Trophoblast cell (in vitro differentiated cells and primary cell): ENCODE data around the gene MLC1.

Source experiments
- DNase-seq, 2 donors: peaks; one replicate each; pipeline ENCODE4 v3.0.0-alpha.2; 2016
- H2AFZ ChIP-seq: 2 replicates; pipeline ENCODE4 v1.6.1; 2013; ENCODE audit warnings: low read length, moderate library complexity, mild to moderate bottlenecking; ENCODE audit not compliant: insufficient read depth, poor library complexity
- H2AK5ac ChIP-seq: 2 replicates; pipeline ENCODE4 v1.6.1; 2013; ENCODE audit warnings: mild to moderate bottlenecking, low read length
- H2BK120ac ChIP-seq: 2 replicates; pipeline ENCODE4 v1.6.1; 2013; ENCODE audit warnings: low read length, mild to moderate bottlenecking, moderate library complexity; ENCODE audit not compliant: insufficient read depth, poor library complexity
- H2BK12ac ChIP-seq: 2 replicates; pipeline ENCODE4 v1.6.1; 2013; ENCODE audit warnings: mild to moderate bottlenecking, low read length, moderate library complexity
- H2BK5ac ChIP-seq: 2 replicates; pipeline ENCODE4 v1.6.1; 2013; ENCODE audit warnings: low read length, low read depth, moderate library complexity, mild to moderate bottlenecking; ENCODE audit not compliant: poor library complexity
- H3K14ac ChIP-seq: 2 replicates; pipeline ENCODE4 v1.6.1; 2013; ENCODE audit warnings: mild to moderate bottlenecking, low read length
- H3K18ac ChIP-seq: 2 replicates; pipeline ENCODE4 v1.6.1; 2013; ENCODE audit warnings: mild to moderate bottlenecking, low read length
- H3K23ac ChIP-seq: 2 replicates; pipeline ENCODE4 v1.6.1; 2013; ENCODE audit warnings: low read length
- H3K27ac ChIP-seq: 2 replicates; pipeline ENCODE4 v1.5.1; 2013; ENCODE audit warnings: low read depth, mild to moderate bottlenecking, inconsistent platforms, low read length, moderate library complexity
- H3K27me3 ChIP-seq: 2 replicates; pipeline ENCODE4 v1.6.1; 2013; ENCODE audit warnings: inconsistent platforms, mild to moderate bottlenecking, low read length, moderate library complexity; ENCODE audit not compliant: insufficient read depth
- H3K36me3 ChIP-seq, 2 experiments: 1 replicate in 1 of 2; 2 replicates in 1 of 2; pipeline ENCODE4 v1.6.1; 2013; ENCODE audit warnings: low read length in 2 of 2, mild to moderate bottlenecking in 2 of 2, moderate library complexity in 1 of 2; ENCODE audit not compliant: insufficient read depth in 2 of 2, control insufficient read depth in 1 of 2
- H3K4ac ChIP-seq: 2 replicates; pipeline ENCODE4 v1.6.1; 2013; ENCODE audit warnings: low read depth, mild to moderate bottlenecking, low read length, moderate library complexity
- H3K4me1 ChIP-seq, 2 experiments: 1 replicate in 1 of 2; 2 replicates in 1 of 2; pipeline ENCODE4 v1.6.1; 2013; ENCODE audit warnings: low read length in 2 of 2, mild to moderate bottlenecking in 2 of 2, moderate library complexity in 1 of 2; ENCODE audit not compliant: insufficient read depth in 2 of 2, control insufficient read depth in 1 of 2
- H3K4me2 ChIP-seq: 2 replicates; pipeline ENCODE4 v1.6.1; 2013; ENCODE audit warnings: inconsistent platforms, mild to moderate bottlenecking, low read length, moderate library complexity
- H3K4me3 ChIP-seq: 2 replicates; pipeline ENCODE4 v1.5.1; 2013; ENCODE audit warnings: mild to moderate bottlenecking, low read depth, low read length, inconsistent platforms
- H3K79me1 ChIP-seq: one replicate; pipeline ENCODE4 v1.6.1; 2013; ENCODE audit warnings: low read length
- H3K79me2 ChIP-seq: 2 replicates; pipeline ENCODE4 v1.6.1; 2013; ENCODE audit warnings: low read length, mild to moderate bottlenecking; ENCODE audit not compliant: control insufficient read depth, insufficient read depth, poor library complexity
- H3K9ac ChIP-seq: 2 replicates; pipeline ENCODE4 v1.6.1; 2013; ENCODE audit warnings: mild to moderate bottlenecking, low read length
- H3K9me3 ChIP-seq: 2 replicates; pipeline ENCODE4 v1.6.1; 2013; ENCODE audit warnings: low read depth, mild to moderate bottlenecking, control low read depth, inconsistent platforms, low read length; ENCODE audit not compliant: insufficient read depth
- H4K12ac ChIP-seq: 2 replicates; pipeline ENCODE4 v1.6.1; 2013; ENCODE audit warnings: low read depth, mild to moderate bottlenecking, low read length, moderate library complexity
- H4K8ac ChIP-seq: 2 replicates; pipeline ENCODE4 v1.6.1; 2013; ENCODE audit warnings: low read depth, mild to moderate bottlenecking, low read length, moderate library complexity
- H4K91ac ChIP-seq: one replicate; pipeline ENCODE4 v1.6.1; 2013; ENCODE audit warnings: low read depth, mild to moderate bottlenecking, low read length, moderate library complexity
- WGBS: extraction: QIAGEN DNeasy Blood & Tissue Kit; methylation state at CpG from one replicate; pipeline ENCODE4 v1.1.7; 2013; ENCODE audit warnings: missing lambda C conversion rate; ENCODE audit not compliant: insufficient read length, insufficient coverage; ENCODE audit errors: extremely low coverage; 5-methylcytosine and 5-hydroxymethylcytosine counted together

The MLC1 gene

DNA sequence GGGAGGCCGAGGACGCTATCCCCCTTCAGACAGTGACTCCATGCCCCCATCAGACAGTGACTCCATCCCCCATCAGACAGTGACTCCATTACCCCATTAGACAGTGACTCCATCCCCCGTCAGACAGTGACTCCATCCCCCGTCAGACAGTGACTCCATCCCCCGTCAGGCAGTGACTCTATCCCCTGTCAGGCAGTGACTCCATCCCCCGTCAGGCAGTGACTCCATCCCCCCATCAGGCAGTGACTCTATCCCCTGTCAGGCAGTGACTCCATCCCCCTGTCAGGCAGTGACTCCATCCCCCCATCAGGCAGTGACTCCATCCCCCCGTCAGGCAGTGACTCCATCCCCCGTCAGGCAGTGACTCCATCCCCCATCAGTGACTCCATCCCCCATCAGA lies 18.0 kb downstream of the MLC1 start:
- Histone ChIP-seq H4K8ac (no peak overlapping the region), H3K79me2 (no peaks in the 10 kb centered on the region), H3K23ac (no peak overlapping the region), H3K18ac (no peak overlapping the region), H4K91ac (no peak overlapping the region), H3K9me3 (peaks cover 3% of the 10 kb centered on the region), H4K12ac (no peak overlapping the region), H2BK12ac (no peak overlapping the region), H2AK5ac (no peak overlapping the region), H3K27me3 (no peaks in the 10 kb centered on the region), H3K27ac (no peak overlapping the region), H3K79me1 (no peaks in the 10 kb centered on the region), H3K4me2 (no peak overlapping the region), H3K9ac (no peak overlapping the region), H3K4me3 (peak overlapping the region; percentile 15), H2AFZ (no peak overlapping the region), H2BK120ac (no peak overlapping the region), H3K36me3 (no peaks in the 10 kb centered on the region), H3K14ac (no peak overlapping the region), H3K4ac (no peak overlapping the region), H3K4me1 (no peaks in the 10 kb centered on the region), H2BK5ac (no peak overlapping the region)
- no CpG with 5 or more reads among the region's 8 CpGs for WGBS
- DNase-seq = no peak

DNA sequence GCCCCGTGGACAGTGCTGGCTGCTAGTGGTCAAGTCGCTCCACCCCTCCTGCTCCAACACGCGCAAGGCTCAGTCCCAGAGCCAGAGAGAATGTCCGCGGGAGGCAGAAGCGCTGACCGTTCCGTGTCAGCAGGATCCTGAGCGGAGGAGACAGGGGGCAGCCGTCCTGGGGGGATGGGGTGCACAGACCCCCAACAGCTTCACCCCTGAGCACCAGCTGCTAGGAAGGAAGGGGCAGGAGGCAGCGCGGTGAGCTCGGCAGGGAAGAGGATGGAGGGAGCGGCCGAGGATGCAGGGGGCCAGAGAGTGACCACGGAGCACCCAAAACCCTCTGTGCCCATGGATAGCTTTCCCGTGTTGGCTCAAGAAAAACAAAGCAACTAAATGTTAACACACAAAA lies 20.8 kb downstream of the MLC1 start:
- no peak overlapping the region for H4K91ac ChIP-seq
- DNase-seq = no peak
- H3K27ac ChIP-seq = no peak overlapping the region
- H2AFZ ChIP-seq = no peak overlapping the region
- no peak overlapping the region for H3K9ac ChIP-seq
- no peaks in the 10 kb centered on the region for H3K79me1 ChIP-seq
- no peak overlapping the region for H3K4me2 ChIP-seq
- no peak overlapping the region for H4K12ac ChIP-seq
- no peaks in the 10 kb centered on the region for H3K36me3 ChIP-seq
- H4K8ac ChIP-seq = no peak overlapping the region
- no peaks in the 10 kb centered on the region for H3K27me3 ChIP-seq
- H3K4ac ChIP-seq = no peak overlapping the region
- H2AK5ac ChIP-seq = no peak overlapping the region
- H3K79me2 ChIP-seq = no peaks in the 10 kb centered on the region
- H3K4me3 ChIP-seq = no peak overlapping the region
- H3K14ac ChIP-seq = no peak overlapping the region
- no peak overlapping the region for H2BK12ac ChIP-seq
- H3K18ac ChIP-seq = no peak overlapping the region
- no peak overlapping the region for H2BK120ac ChIP-seq
- peaks cover 0 to 5% of the 10 kb centered on the region in 2 experiments for H3K4me1 ChIP-seq
- no peak overlapping the region for H2BK5ac ChIP-seq
- no CpG with 5 or more reads among the region's 18 CpGs for WGBS
- H3K23ac ChIP-seq = no peak overlapping the region
- peaks cover 4% of the 10 kb centered on the region for H3K9me3 ChIP-seq

DNA sequence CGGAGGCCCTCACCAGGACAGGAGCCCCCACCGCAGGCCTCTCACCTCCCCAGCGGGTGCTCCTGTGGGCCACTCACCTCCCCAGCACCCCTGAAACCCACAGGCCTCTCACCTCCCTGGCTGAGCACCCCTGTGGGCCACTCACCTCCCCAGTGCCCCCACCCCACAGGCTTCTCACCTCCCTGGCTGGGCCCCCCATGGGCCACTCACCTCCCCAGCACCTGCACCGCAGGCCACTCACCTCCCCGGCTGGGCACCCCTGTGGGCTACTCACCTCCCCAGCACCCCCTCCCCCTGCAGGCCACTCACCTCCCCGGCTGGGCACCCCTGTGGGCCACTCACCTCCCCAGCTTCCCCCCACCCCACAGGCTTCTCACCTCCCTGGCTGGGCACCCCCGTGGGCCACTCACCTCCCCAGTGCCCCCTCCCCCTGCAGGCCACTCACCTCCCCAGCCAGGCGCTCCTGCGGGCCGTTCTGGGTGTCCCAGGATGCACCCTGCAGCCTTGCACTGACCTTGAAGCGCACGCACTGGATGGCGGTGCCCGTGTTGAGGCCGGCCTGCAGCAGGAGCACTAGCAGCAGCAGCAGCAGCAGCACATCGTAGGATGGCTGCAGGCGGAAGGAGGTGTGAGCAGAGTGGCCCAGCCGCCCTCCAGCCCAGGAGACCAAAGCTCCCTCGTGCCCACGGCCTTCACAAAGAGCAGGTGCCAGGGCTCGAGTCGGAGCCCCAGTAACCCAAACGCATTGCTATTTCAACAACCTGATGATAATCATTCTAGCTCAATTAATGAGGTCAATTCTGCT lies 21.4 kb downstream of the MLC1 start:
- Histone ChIP-seq H4K12ac (no peak overlapping the region), H3K14ac (no peak overlapping the region), H2AK5ac (no peak overlapping the region), H3K36me3 (no peaks in the 10 kb centered on the region), H3K27ac (no peak overlapping the region), H3K18ac (no peak overlapping the region), H4K91ac (no peak overlapping the region), H3K9me3 (peaks cover 4% of the 10 kb centered on the region), H3K27me3 (peaks cover 4% of the 10 kb centered on the region), H2AFZ (no peak overlapping the region), H3K79me2 (no peaks in the 10 kb centered on the region), H4K8ac (no peak overlapping the region), H3K23ac (no peak overlapping the region), H3K4me3 (no peak overlapping the region), H3K79me1 (no peaks in the 10 kb centered on the region), H3K4ac (no peak overlapping the region), H2BK5ac (no peak overlapping the region), H2BK120ac (no peak overlapping the region), H3K4me2 (no peak overlapping the region), H3K4me1 (peaks cover 0 to 7% of the 10 kb centered on the region in 2 experiments), H3K9ac (no peak overlapping the region), H2BK12ac (no peak overlapping the region)
- WGBS = no CpG with 5 or more reads among the region's 23 CpGs
- DNase-seq = no peak

DNA sequence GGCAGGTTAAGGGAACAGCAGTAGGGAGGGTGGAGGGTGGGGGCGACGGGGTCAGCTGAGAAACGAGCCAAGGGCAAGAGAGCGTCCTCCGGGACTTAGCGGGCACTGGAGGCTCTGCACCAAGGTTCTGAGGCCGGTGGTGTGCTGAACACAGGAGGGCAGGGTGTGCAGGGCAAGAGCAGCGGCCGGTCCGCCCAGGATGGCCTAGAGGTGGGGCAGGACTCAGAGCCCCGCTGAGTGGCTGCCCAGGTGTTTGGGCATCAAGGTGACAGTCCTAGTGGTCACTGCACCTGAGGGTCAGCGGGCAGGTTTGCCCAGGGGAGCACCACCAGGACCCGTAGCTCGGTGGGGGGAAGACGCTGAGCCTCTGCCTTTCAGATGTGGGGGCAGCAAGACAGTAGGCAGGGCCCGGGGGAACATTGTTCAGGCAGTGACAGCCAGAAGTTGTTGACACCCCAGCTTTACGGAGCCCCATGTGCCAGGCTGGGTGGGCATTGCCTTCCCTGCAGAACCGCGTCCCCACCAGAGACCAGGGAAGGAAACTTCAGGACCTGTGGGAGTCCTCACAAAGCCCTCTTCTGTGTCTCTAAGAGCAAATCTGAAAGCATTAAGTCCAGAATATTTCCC lies 22.6 kb downstream of the MLC1 start:
- Histone ChIP-seq H3K36me3 (no peaks in the 10 kb centered on the region), H2AFZ (no peak overlapping the region), H3K4me1 (peaks cover 0 to 10% of the 10 kb centered on the region in 2 experiments), H4K91ac (no peak overlapping the region), H3K14ac (no peak overlapping the region), H2BK12ac (no peak overlapping the region), H3K27ac (no peak overlapping the region), H4K12ac (no peak overlapping the region), H3K9me3 (peaks cover 4% of the 10 kb centered on the region), H3K79me1 (no peaks in the 10 kb centered on the region), H3K27me3 (peaks cover 15% of the 10 kb centered on the region), H3K79me2 (no peaks in the 10 kb centered on the region), H4K8ac (no peak overlapping the region), H3K9ac (no peak overlapping the region), H3K18ac (no peak overlapping the region), H2BK120ac (no peak overlapping the region), H2AK5ac (no peak overlapping the region), H3K23ac (no peak overlapping the region), H3K4me3 (no peak overlapping the region), H2BK5ac (no peak overlapping the region), H3K4ac (no peak overlapping the region), H3K4me2 (no peak overlapping the region)
- no peak for DNase-seq
- no CpG with 5 or more reads among the region's 19 CpGs for WGBS
